Dedifferentiated amniotic fluid mesenchymal stem cell (primary cell): ENCODE results near the gene TMEM62.
"Not testable (repeated sequence)": the region's sequence is repeated elsewhere in the genome, so short reads cannot be mapped to it uniquely, and the experiment has no call there.

ENCODE experiments used
- DNase-seq: peaks from one replicate; pipeline ENCODE4 v3.0.0-alpha.2; 2016; ENCODE audit errors: extremely low spot score

TMEM62 gene

GRCh38 chr15:43121863-43122262 is 11.5 kb upstream of the TMEM62 start:
- DNase-seq = no peak

DNA sequence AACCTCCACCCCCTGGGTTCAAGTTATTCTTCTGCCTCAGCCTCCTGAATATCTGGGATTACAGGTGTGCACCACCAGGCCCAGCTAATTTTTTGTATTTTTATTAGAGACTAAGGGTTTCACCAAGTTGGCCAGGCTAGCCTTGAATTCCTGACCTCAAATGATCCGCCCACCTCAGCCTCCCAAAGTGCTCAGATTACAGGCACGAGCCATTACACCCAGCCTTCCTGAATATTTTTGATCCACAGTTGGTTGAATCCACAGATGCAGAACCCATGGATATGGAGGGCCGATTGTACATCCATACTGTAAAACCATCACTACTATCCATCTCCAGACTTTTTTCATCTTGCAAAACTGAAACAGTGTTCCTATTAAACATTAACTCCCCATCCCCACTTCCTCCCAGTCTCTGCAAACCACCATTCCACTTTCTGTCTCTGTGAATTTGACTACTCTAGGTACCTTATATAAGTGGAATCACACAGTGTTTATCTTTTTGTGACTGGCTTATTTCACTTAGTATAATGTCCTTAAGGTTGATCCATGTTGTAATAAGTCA is 8.2 kb upstream of the TMEM62 start:
- no peak for DNase-seq

- no peak for DNase-seq
Observed at GRCh38 chr15:43126356-43126755, 7.0 kb upstream of the TMEM62 start.

DNA sequence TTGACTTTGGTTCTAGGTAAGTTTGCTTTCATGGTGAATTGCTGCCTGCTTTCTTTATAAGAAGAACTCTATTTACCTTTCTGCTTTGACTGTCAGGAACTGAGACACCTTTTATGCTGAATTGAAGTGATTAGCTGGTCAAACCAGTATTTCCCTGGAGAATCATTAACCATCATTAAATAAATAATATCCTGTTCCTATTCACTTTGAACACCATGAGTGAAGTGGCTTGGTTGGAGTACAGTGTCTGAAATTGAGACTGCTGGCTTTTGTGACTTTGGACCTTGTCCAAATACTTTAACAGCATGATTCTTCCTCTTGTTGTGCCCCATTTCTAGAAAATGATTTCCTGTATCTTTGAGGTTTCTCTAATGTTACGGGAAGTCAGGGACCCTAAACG is 5.6 kb upstream of the TMEM62 start:
- no peak for DNase-seq

DNA sequence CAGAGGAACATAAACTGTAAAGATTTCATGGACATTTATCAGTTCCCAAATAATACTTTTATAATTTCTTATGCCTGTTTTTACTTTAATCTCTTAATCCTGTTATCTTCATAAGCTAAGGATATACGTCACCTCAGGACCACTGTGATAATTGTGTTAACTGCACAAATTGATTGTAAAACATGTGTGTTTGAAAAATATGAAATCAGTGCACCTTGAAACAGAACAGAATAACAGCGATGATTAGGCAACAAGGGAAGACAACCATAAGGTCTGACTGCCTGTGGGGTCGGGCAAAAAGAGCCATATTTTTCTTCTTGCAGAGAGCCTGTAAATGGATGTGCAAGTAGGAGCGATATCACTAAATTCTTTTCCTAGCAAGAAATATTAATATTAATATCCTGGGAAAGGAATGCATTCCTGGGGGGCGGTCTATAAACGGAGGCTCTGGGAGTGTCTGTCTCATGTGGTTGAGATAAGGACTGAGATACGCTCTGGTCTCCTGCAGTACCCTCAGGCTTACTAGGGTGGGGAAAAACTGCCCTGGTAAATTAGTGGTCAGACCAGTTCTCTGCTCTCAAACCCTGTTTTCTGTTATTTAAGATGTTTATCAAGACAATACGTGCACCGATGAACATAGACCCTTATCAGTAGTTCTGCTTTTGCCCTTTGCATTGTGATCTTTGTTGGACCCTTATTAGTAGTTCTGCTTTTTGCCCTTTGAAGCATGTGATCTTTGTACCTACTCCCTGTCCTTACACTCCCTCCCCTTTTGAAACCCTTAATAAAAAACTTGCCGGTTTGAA is 5.0 kb upstream of the TMEM62 start:
- DNase-seq = not testable (repeated sequence)

- no peak for DNase-seq
Observed at GRCh38 chr15:43128980-43129335, 4.4 kb upstream of the TMEM62 start.

DNA sequence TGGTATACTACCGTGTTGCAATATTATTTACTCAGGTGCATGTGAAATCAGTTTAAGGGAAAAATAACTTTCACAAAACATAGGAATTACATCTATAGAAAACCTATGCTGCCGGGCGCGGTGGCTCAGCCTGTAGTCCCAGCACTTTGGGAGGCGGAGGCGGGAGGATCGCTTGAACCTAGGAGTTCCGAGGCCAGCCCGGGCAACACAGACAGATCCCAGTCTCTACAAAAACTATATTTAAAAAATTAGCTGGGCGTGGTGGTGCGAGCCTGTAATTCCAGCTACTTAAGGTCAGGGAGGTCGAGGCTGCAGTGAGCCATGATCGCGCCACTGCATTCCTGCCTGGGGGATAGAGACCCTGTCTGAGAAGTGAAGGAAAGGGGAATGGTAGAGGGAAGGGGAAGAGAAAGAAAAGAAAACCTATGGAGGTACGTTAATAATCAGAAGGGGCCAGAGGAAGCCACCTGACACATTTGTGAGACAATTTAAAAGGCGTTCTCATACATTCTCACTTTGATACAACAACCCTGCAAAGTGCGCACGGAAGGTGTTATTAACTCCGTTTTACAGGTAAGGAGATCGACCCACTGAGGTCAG is 456 bp upstream of the TMEM62 start:
- DNase-seq = no peak

DNA sequence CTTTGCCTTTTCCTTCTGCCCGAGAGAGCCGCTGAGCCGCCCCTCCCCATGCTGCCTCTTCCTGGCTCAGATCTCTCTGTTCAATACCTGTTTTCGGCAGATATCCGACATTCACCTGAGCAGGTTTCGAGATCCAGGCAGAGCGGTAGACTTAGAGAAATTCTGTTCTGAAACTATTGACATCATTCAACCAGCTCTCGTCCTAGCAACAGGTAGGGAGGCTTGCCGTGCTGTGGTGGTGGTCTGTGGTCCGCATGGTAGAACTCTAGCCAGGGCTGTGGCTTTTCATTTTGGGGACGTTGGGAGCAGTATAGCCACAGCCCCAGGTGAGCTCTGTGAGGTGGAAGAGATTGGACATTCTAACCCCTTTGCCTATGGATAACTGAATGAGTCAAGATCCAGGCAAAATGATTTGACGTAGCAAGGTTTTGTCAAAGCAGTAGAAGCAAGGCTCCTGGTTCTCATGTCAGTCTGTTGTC is 810 bp downstream of the TMEM62 start:
- DNase-seq = no peak

GRCh38 chr15:43135351-43135750 is 2.0 kb downstream of the TMEM62 start:
- DNase-seq = no peak

DNA sequence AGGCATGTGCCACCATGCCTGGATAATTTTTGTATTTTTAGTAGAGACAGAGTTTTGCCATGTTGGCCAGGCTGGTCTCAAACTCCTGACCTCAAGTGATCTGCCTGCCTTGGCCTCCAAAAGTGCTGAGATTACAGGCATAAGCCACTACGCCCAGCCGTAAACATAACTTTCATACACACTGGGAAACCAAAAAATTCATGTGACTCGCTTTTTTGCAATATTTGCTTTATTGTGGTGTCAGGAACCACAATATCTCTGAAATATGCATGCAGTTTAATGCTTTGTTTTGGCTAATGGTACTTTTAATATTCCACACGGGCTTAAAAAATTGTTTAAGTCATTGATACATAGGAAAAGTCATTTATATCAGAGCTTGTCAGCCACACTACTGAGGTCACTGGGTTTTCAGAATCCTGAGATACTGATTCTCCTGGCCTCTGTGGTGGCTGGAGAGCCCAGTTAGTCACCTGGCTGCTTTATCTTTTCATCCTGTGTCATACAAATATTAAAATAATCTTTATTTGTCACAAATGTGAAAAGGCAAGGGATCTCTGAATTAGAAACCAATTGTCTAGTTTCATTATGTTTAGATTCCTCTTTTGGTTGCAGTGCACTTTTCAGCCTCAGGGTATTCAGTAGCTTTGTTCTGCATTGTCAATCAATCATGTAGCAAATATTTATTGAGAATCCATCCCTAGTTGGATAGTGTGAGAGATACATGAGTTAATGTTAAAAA is 10.0 kb downstream of the TMEM62 start:
- DNase-seq = no peak

DNA sequence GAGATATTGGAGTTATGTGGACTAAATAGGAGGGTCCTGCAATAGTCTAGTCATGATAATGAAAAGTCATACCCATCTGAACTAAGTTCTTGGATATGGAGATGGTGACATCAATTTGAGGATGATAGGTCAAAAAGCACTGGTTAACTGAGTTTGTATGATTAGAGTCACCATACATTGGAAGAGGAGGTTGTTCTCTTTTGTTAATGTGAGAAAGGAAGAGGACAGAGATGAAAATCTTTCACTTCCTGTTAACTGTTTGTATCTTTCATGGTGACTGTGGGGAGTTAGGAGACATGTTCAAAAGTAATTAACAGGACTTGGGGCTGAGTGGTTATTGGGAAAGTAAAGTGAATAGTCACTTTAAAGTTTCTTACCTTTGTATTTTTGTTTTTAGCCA is 11.1 kb downstream of the TMEM62 start:
- DNase-seq = no peak

DNA sequence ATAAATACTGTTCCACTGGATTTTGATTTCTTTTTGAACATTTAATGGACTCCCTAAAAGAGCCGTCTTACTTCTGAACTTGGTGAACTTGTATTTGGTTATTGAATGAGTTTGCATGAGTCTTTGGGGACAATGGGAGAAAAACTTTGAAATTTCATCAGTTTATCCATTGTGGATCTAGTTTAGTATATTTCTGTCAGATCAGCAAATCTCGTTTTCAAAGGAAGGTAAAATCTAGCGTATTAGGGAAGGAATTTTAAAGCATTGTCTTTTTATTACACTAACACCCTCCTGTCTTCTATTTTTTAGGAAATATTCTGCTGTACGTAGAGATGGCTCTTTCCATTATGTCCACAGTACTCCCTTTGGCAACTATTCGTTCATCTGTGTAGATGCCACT is 12.8 kb downstream of the TMEM62 start:
- DNase-seq = no peak

GRCh38 chr15:43150191-43150929 is 17.0 kb downstream of the TMEM62 start:
- peak; percentile 79 for DNase-seq

DNA sequence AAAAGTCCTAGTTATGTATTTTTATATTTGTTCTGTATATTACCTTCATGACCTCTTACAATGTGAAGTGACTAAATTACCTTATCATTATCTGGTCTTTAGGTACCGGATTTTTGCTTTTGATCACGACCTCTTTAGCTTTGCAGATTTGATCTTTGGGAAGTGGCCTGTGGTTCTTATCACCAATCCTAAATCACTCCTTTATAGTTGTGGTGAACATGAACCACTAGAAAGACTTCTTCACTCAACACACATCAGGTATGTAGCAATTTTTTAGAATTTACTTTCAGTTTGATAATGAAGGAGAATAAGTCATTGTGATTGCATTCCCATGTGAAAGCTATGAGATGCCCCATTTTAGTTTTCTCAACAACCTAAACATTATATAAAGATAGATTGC is 18.3 kb downstream of the TMEM62 start:
- DNase-seq = no peak

- DNase-seq = no peak
Observed at GRCh38 chr15:43153269-43153668, 19.9 kb downstream of the TMEM62 start.

- no peak for DNase-seq
Observed at GRCh38 chr15:43165801-43166325, 32.5 kb downstream of the TMEM62 start.

DNA sequence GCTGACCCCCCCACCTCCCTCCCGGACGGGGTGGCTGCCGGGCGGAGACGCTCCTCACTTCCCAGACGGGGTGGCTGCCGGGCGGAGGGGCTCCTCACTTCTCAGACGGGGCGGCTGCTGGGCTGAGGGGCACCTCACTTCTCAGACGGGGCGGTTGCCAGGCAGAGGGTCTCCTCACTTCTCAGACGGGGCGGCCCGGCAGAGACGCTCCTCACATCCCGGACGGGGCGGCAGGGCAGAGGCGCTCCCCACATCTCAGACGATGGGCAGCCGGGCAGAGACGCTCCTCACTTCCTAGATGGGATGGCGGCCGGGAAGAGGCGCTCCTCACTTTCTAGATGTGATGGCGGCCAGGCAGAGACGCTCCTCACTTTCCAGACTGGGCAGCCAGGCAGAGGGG is 33.9 kb downstream of the TMEM62 start:
- DNase-seq = not testable (repeated sequence)

GRCh38 chr15:43168192-43169107 is 35.1 kb downstream of the TMEM62 start:
- no peak for DNase-seq

- no peak for DNase-seq
Observed at GRCh38 chr15:43169888-43170287, 36.5 kb downstream of the TMEM62 start.

DNA sequence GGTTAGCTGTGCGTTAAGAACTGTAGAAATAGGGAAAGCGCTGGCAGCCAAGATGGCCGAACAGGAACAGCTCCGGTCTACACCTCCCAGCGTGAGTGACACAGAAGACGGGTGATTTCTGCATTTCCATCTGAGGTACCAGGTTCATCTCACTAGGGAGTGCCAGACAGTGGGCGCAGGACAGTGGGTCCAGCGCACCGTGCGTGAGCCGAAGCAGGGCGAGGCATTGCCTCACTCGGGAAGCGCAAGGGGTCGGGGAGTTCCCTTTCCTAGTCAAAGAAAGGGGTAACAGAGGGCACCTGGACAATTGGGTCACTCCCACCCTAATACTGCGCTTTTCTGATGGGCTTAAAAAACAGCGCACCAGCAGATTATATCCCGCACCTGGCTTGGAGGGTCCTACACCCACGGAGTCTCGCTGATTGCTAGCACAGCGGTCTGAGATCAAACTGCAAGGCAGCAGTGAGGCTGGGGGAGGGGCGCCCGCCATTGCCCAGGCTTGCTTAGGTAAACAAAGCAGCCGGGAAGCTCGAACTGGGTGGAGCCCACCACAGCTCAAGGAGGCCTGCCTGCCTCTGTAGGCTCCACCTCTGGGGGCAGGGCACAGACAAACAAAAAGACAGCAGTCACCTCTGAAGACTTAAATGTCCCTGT is 42.4 kb downstream of the TMEM62 start:
- not testable (repeated sequence) for DNase-seq
